ENCODE data around the gene UTP25. TPM values are rescaled to one million over a fixed set of nuclear protein-coding genes. Genes with fewer than 3 reads are reported as not detected.

UTP25 gene
- total and polyA plus RNA-seq, 2 donors (not counting 3 experiments of a cell fraction or from before 2014, with no cell fraction given), result 6.6 to 11.7 TPM

DNA sequence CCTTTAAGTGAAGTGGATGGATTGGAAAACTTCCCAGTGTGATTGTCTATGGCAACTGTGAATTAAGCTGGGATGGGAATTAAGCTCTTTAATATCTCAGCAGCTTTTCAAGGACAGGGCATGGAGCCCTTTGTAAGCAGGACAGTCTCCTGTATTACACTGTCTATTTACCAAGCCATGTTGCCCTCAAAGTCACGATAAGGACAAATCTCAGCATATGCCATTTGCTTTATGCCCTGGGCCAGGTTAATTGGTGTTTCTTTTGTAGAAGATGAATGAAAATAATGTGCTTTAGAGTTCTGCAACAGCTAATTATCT, 17.6 kb downstream of the UTP25 start:
- no peak overlapping the region for H3K4me3 ChIP-seq (replicated peaks in 1 of 3; ENCODE audit: insufficient read depth in 1 of 3, low read depth in 1 of 3, low read length in 3 of 3)
- no peak overlapping the region for H3K4me2 ChIP-seq (ENCODE audit: insufficient read depth, low read length)
- peaks cover 16 to 18% of the 10 kb centered on the region in 2 experiments for H3K36me3 ChIP-seq (ENCODE audit: control insufficient read depth in 2 of 2, extremely low read depth in 1 of 2, insufficient read depth in 2 of 2, low read length in 2 of 2)
- TF ChIP-seq POLR2A (IDR thresholded peaks at IDR 0.05; ENCODE audit: low read depth, low read length) (no peak), EZH2 (IDR thresholded peaks at IDR 0.05; ENCODE audit: borderline replicate concordance, low read depth, low read length, severe bottlenecking) (no peak), GATA2 (IDR thresholded peaks at IDR 0.05; ENCODE audit: insufficient read depth, insufficient read length, low read depth, low read length) (no peak), FOS (IDR thresholded peaks at IDR 0.05; ENCODE audit: borderline replicate concordance, insufficient read depth, low read length) (no peak), JUN (IDR thresholded peaks at IDR 0.05; ENCODE audit: borderline replicate concordance, insufficient read depth, insufficient read length, low read depth) (no peak), POLR2AphosphoS5 (IDR thresholded peaks at IDR 0.05; ENCODE audit: insufficient read depth, low read depth, low read length) (no peak), MYC (IDR thresholded peaks at IDR 0.05; ENCODE audit: low read depth, low read length) (no peak), MAX (IDR thresholded peaks at IDR 0.05; ENCODE audit: insufficient read depth, insufficient read length) (no peak)
- TF ChIP-seq, protein P1, sequence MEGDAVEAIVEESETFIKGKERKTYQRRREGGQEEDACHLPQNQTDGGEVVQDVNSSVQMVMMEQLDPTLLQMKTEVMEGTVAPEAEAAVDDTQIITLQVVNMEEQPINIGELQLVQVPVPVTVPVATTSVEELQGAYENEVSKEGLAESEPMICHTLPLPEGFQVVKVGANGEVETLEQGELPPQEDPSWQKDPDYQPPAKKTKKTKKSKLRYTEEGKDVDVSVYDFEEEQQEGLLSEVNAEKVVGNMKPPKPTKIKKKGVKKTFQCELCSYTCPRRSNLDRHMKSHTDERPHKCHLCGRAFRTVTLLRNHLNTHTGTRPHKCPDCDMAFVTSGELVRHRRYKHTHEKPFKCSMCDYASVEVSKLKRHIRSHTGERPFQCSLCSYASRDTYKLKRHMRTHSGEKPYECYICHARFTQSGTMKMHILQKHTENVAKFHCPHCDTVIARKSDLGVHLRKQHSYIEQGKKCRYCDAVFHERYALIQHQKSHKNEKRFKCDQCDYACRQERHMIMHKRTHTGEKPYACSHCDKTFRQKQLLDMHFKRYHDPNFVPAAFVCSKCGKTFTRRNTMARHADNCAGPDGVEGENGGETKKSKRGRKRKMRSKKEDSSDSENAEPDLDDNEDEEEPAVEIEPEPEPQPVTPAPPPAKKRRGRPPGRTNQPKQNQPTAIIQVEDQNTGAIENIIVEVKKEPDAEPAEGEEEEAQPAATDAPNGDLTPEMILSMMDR (IDR thresholded peaks at IDR 0.05; ENCODE audit: extremely low read depth in 1 of 2, insufficient read depth in 1 of 2, low read depth in 1 of 2, low read length in 2 of 2), result no peak
- CTCF ChIA-PET, result interaction anchor here (0.9 to 2.5 kb wide), 4 partner anchors 15 to 25 kb away, joined by 3 to 9 read pairs (median 3); no protein-coding TSS in a partner anchor
- peaks cover 17% of the 10 kb centered on the region for H3K79me2 ChIP-seq (ENCODE audit: control insufficient read depth, insufficient read depth, low read length)
- H3K4me1 ChIP-seq (ENCODE audit: control insufficient read depth, extremely low read depth, insufficient read depth, low read length), result peaks cover 24% of the 10 kb centered on the region
- intact Hi-C loops (cut with micrococcal nuclease), result no loop called here
- H2AFZ ChIP-seq (ENCODE audit: low read depth, low read length), result no peak overlapping the region
- no peaks in the 10 kb centered on the region for H3K27me3 ChIP-seq (ENCODE audit: control insufficient read depth in 2 of 2, insufficient read depth in 2 of 2, low read length in 2 of 2)
- dilution Hi-C loops (cut with MboI; ENCODE audit: extremely low pct_ligation_motif_present, low sequenced_read_pairs), result loop anchor here (25.0 kb wide), 1 partner anchor 517 kb away; no protein-coding TSS in a partner anchor
- no peak for DNase-seq (ENCODE audit: low read depth, low spot score)
- H3K9ac ChIP-seq (replicated peaks; ENCODE audit: extremely low read depth, insufficient read depth, low read length), result no peak overlapping the region
- H3K27ac ChIP-seq (ENCODE audit: insufficient read depth, low read depth, low read length), result no peak overlapping the region
- no TSS peak for BruUV-seq (replicated peaks)
- no peaks in the 10 kb centered on the region for H4K20me1 ChIP-seq (replicated peaks; ENCODE audit: control insufficient read depth, extremely low read depth, insufficient read depth, low read length)
- H3K9me3 ChIP-seq (replicated peaks; ENCODE audit: control insufficient read depth, insufficient read depth, low read length), result no peaks in the 10 kb centered on the region
- POLR2A ChIA-PET, result no interaction called here
- FAIRE-seq, result no peak
- peaks cover 3% of the 10 kb centered on the region for H3K9me1 ChIP-seq (replicated peaks; ENCODE audit: control insufficient read depth, extremely low read depth, insufficient read depth, low read length)

Measured in endothelial cell of umbilical vein (primary cell).